BE2C (cell line): ENCODE measurements around the gene GPC2. TPM values are rescaled to one million over a fixed set of nuclear protein-coding genes. Genes with fewer than 3 reads are reported as not detected.
"Not testable (repeated sequence)": the region's sequence is repeated elsewhere in the genome, so short reads cannot be mapped to it uniquely, and the experiment has no call there.

Source experiments
- DNase-seq: peaks from one replicate; pipeline ENCODE4 v3.0.0-alpha.2; 2020
- H3K27me3 ChIP-seq: fragments of 250-450 bp; sonication (Bioruptor Pico); 2 replicates; pipeline ENCODE4 v1.5.1; 2020; ENCODE audit warnings: mild to moderate bottlenecking
- H3K36me3 ChIP-seq: fragments of 250-450 bp; sonication (Bioruptor Pico); 2 replicates; pipeline ENCODE4 v1.5.1; 2020; ENCODE audit warnings: mild to moderate bottlenecking
- H3K4me1 ChIP-seq: fragments of 250-450 bp; sonication (Bioruptor Pico); 2 replicates; pipeline ENCODE4 v1.5.1; 2020
- H3K4me3 ChIP-seq: 2 replicates; pipeline ENCODE4 v1.5.1; 2011; ENCODE audit warnings: low read depth, low read length
- H3K9me3 ChIP-seq: fragments of 250-450 bp; sonication (Bioruptor Pico); 2 replicates; pipeline ENCODE4 v1.5.1; 2020
- CTCF ChIP-seq: IDR thresholded peaks from 2 replicates; pipeline ENCODE4 v1.5.1; 2012; ENCODE audit warnings: mild to moderate bottlenecking, low read depth, low read length
- polyA plus RNA-seq: library from polyadenylated mRNA; unstranded; fragments of >200 nt; gene quantifications from one replicate; pipeline ENCODE4 v1.2.1, GENCODE V29; 2012; ENCODE audit warnings: low read depth, missing spikeins; ENCODE audit not compliant: insufficient read length, insufficient read depth

Gene GPC2
- 7.4 TPM for polyA plus RNA-seq

- peak within 1 kb of the TSS; percentile 87 for H3K4me3 ChIP-seq
- no peaks in the 10 kb centered on the region for H3K27me3 ChIP-seq
- peaks cover 7% of the 10 kb centered on the region for H3K9me3 ChIP-seq
- H3K4me1 ChIP-seq = peaks cover 3% of the 10 kb centered on the region
- H3K36me3 ChIP-seq = no peaks in the 10 kb centered on the region
- DNase-seq = peak; percentile 99
- TF ChIP-seq CTCF = no peak
These were observed at the start of gene GPC2, which contains the start of gene STAG3 for GRCh38 chr7:100177045-100178001. TSS of gene GPC2 (minus strand) at chr7:100177381. CDS start at chr7:100177199, 182 bp downstream. TSS of gene STAG3 (plus strand) at chr7:100177918. CDS start at chr7:100180557, 2,639 bp downstream.

- not testable (repeated sequence) for H3K36me3 ChIP-seq, H3K4me3 ChIP-seq, H3K27me3 ChIP-seq, H3K9me3 ChIP-seq, H3K4me1 ChIP-seq, DNase-seq
These were observed 47.7 kb upstream of the GPC2 start for GRCh38 chr7:100224891-100225290.

DNA sequence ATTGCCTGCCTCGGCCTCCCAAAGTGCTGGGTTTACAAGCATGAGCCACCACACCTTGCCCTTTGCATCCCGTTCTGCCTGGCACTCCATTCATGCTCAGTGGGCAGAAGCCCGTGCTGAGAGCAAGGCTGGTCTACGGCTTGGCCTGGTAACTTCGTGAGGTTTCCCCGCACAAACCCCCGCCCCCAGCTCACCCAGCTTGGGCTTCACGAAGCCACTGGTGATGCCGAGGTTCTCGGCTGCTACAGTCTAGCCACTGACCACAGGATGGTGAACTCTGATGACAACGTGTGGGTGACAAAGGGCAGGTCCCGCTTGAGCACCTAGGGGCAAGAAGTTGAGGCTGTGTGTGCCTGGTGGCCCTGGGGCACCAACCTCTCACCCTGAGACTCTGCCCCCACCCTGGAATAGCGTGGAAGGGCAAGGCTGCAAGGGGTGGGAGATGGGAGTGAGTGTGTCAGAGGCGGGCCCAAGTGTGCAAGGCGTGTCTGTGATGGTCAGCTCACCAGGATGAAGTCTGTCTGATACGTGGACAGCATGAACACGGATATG, 46.3 kb upstream of the GPC2 start:
- DNase-seq, H3K4me3 ChIP-seq, H3K27me3 ChIP-seq, H3K36me3 ChIP-seq, H3K4me1 ChIP-seq, H3K9me3 ChIP-seq: not testable (repeated sequence)

- Histone ChIP-seq H3K4me1 (no peaks in the 10 kb centered on the region), H3K36me3 (no peaks in the 10 kb centered on the region), H3K27me3 (no peaks in the 10 kb centered on the region), H3K4me3 (no peak overlapping the region), H3K9me3 (no peaks in the 10 kb centered on the region)
- DNase-seq = no peak
- no peak for TF ChIP-seq CTCF
These were observed 45.4 kb upstream of the GPC2 start for GRCh38 chr7:100222445-100223132.

DNA sequence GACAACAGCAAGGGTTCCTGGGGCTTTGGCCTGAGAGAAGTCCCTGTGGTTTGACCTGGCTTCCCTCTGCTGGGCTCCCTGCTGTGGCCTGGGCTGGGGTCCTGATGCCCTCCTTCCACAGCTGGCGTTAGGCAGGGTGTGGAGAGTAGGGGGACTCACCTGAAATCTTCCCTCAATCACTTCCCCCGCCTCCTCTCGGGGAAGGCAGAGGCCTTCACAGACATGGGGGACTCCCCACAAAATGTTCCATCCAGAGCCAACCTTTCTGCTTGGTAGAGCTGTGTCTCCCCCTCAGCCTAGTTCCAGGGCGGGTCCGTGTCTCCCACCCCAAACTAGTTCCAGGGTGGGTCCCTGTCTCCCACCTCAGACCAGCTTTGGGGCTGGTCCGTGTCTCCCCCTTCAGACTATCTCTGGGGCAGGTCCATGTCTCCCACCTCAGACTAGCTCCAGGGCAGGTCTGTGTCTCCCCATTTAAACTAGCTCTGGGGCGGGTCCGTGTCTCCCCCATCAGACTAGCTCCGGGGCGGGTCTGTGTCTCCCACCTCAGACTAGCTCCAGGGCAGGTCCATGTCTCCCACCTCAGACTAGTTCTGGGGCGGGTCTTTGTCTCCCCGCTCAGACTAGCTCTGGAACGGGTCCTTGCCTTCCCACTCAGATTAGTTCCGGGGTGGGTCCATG, 44.7 kb upstream of the GPC2 start:
- Histone ChIP-seq H3K27me3 (no peaks in the 10 kb centered on the region), H3K36me3 (no peaks in the 10 kb centered on the region), H3K4me1 (no peaks in the 10 kb centered on the region), H3K9me3 (no peaks in the 10 kb centered on the region), H3K4me3 (no peak overlapping the region)
- DNase-seq = no peak
- TF ChIP-seq CTCF = no peak

DNA sequence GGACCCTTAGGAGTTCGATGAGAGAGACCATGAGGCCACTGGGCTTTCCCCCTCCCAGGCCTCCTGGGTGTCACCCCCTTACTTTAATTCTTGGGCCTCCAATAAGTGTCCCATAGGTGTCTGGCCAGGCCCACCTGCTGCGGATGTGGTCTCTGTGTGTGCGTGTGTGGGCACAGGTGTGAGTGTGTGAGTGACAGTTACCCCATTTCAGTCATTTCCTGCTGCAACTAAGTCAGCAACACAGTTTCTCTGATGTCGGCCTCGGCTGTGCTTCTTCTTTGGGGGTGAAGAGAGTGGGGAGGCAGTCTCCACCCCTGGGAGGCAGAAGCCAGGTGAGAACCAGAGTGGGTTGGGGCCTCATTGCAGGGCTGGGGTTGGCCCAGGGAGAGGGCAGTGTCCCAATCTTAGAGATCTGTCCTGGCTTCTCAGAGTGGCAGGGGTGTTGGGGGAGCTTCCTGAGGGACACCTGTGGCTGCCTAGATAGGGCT, 44.1 kb upstream of the GPC2 start:
- Histone ChIP-seq H3K4me3 (no peak overlapping the region), H3K4me1 (no peaks in the 10 kb centered on the region), H3K36me3 (no peaks in the 10 kb centered on the region), H3K27me3 (no peaks in the 10 kb centered on the region), H3K9me3 (no peaks in the 10 kb centered on the region)
- TF ChIP-seq CTCF = no peak
- DNase-seq = no peak
